HG03139 (cell line): Measurements from ENCODE around the gene CDKN2C.

Source experiments
- ATAC-seq: cut with Tn5 transposase; IDR thresholded peaks from one replicate; pipeline ENCODE4 v1.9.1; 2021; ENCODE audit not compliant: unreplicated experiment

CDKN2C gene

DNA sequence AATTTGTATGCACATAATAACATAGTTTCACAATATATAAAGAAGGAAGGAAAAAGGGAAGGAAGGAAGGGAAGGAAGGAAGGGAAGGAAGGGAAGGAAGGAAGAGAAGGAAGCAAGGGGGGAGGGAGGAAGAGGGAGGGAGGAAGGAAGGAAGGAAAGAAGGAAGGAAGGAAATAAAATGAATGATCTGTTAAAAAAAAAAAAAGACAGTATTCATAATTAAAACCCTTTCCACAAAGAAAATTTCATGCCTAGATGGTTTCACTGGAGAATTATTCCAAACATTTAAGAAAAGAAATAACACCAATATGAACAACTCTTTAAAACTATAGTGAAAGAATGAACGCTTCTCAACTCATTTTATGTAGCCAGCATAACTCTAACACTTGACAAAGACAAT lies 44.8 kb downstream of the CDKN2C start:
- ATAC-seq = no peak

- no peak for ATAC-seq
These were observed 49.8 kb downstream of the CDKN2C start for GRCh38 chr1:51019811-51020210.
